ENCODE measurements around the gene SPATA31E1.
"Not testable (repeated sequence)": the region's sequence is repeated elsewhere in the genome, so short reads cannot be mapped to it uniquely, and the experiment has no call there.

Gene SPATA31E1

DNA sequence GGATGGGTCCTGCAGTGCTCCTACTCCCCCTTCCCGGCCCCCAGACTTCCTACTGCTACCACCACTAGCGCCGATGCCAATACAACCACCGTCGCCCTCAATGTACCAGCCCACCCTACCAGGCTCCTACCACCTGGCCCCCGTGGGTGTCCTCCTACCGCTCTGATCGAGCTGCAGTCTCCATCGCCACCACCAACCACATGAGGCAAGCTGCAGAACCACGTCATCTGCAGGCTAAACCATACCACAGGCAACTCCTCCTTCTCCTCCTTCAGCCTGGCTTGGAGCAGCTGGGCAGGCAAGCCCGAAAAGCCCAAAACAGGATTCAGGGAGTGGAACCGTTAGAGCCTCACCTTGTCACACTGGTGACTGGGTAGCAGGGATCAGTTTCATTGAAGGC lies 54.7 kb downstream of the SPATA31E1 start:
- DNase-seq, result not testable (repeated sequence)

DNA sequence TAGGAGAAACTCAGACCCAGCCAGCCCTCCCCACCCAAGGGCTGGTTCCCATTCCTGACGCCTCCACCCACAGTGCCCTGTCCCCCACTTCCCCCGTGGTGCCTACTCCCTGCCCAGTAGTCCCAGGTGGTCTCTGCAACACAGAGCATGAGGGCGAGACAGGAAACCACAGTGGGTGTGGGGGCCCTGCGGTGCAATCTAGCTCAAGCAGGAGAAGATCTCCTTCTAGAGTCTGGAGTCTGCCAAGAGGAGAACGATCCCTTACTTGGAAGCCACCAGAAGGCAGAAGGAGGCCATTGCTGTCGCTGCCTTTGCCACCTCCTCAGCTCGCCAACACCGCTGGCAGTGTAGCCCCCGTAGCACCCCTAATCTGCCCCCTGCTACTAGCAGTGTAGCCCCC lies 55.2 kb downstream of the SPATA31E1 start:
- not testable (repeated sequence) for DNase-seq

DNA sequence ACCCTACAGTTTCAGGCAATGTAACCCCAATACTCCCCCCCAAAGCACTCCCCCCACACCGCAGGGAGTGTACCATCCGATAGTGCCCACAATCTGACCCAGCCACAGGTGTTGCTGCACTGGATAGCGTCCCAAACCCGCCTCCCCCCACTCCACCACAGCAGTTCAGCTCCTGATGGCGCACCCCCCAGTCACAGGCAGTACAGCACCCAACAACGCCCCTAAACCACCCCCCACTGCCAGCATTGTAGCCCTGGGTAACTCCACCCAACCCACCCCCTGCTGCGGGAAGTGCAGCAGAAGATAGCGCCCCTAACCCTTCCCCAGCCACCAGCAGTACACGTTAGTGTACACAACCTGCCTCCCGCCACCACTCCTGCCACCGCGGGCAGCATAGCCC lies 55.7 kb downstream of the SPATA31E1 start:
- DNase-seq, result not testable (repeated sequence)

Measured in stimulated activated CD4-positive, alpha-beta T cell treated with anti-CD3 and anti-CD28 coated beads, Interleukin-4, amount 100 ng/mL, for 4 hours (primary cell).